ENCODE results near the gene HSF5. TPM values are rescaled to one million over a fixed set of nuclear protein-coding genes. Genes with fewer than 3 reads are reported as not detected.

The HSF5 gene
- total and polyA plus RNA-seq, 2 donors (not counting 3 experiments of a cell fraction or from before 2014, with no cell fraction given) = 0.03 TPM; not detected in 1

DNA sequence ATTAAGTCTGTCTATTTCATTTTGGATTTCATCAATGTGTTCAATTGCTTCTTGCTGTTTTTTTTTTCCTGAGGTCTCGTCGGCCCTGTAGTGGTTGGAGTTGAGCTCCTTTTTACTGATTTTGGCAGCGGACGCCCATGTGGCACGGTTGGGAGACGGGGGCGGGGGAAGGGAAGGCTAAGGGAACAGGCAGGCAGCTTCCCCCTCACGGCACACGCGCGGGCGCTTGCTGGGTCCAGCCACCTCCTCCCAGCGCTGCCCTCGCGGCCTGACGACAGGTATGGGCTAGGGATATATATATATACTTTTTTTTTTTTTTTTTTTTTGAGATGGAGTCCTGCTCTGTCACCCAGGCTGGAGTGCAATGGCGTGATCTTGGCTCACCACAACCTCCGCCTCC, 11.4 kb downstream of the HSF5 start:
- H3K9me1 ChIP-seq (replicated peaks; ENCODE audit: control insufficient read depth, extremely low read depth, insufficient read depth, low read length) = no peaks in the 10 kb centered on the region
- no peak overlapping the region for H3K9ac ChIP-seq (replicated peaks; ENCODE audit: extremely low read depth, insufficient read depth, low read length)
- H3K4me3 ChIP-seq (replicated peaks in 1 of 3; ENCODE audit: insufficient read depth in 1 of 3, low read depth in 1 of 3, low read length in 3 of 3) = no peak overlapping the region
- H4K20me1 ChIP-seq (replicated peaks; ENCODE audit: control insufficient read depth, extremely low read depth, insufficient read depth, low read length) = no peaks in the 10 kb centered on the region
- H3K27me3 ChIP-seq (ENCODE audit: control insufficient read depth in 2 of 2, insufficient read depth in 2 of 2, low read length in 2 of 2) = peaks cover 0 to 2% of the 10 kb centered on the region in 2 experiments
- no peak for FAIRE-seq
- H3K9me3 ChIP-seq (replicated peaks; ENCODE audit: control insufficient read depth, insufficient read depth, low read length) = no peaks in the 10 kb centered on the region
- ChIA-PET POLR2A (interaction anchor here (0.7 kb wide), 1 partner anchor 97 kb away, joined by 3 read pairs; no protein-coding TSS in a partner anchor), CTCF (interaction anchor here (0.5 kb wide), 1 partner anchor 43 kb away, joined by 3 read pairs; no protein-coding TSS in a partner anchor)
- no peaks in the 10 kb centered on the region for H3K79me2 ChIP-seq (ENCODE audit: control insufficient read depth, insufficient read depth, low read length)
- TF ChIP-seq MYC (IDR thresholded peaks at IDR 0.05; ENCODE audit: low read depth, low read length) (no peak), JUN (IDR thresholded peaks at IDR 0.05; ENCODE audit: borderline replicate concordance, insufficient read depth, insufficient read length, low read depth) (no peak), FOS (IDR thresholded peaks at IDR 0.05; ENCODE audit: borderline replicate concordance, insufficient read depth, low read length) (no peak), POLR2A (IDR thresholded peaks at IDR 0.05; ENCODE audit: low read depth, low read length) (no peak), EZH2 (IDR thresholded peaks at IDR 0.05; ENCODE audit: borderline replicate concordance, low read depth, low read length, severe bottlenecking) (no peak), GATA2 (IDR thresholded peaks at IDR 0.05; ENCODE audit: insufficient read depth, insufficient read length, low read depth, low read length) (no peak), POLR2AphosphoS5 (IDR thresholded peaks at IDR 0.05; ENCODE audit: insufficient read depth, low read depth, low read length) (no peak)
- no peaks in the 10 kb centered on the region for H3K36me3 ChIP-seq (ENCODE audit: control insufficient read depth in 2 of 2, extremely low read depth in 1 of 2, insufficient read depth in 2 of 2, low read length in 2 of 2)
- H3K4me2 ChIP-seq (ENCODE audit: insufficient read depth, low read length) = no peak overlapping the region
- no peaks in the 10 kb centered on the region for H3K4me1 ChIP-seq (ENCODE audit: control insufficient read depth, extremely low read depth, insufficient read depth, low read length)
- BruUV-seq (replicated peaks) = no TSS peak
- dilution Hi-C loops (cut with MboI; ENCODE audit: extremely low pct_ligation_motif_present, low sequenced_read_pairs) (no loop called here), intact Hi-C loops (cut with micrococcal nuclease) (no loop called here)
- H2AFZ ChIP-seq (ENCODE audit: low read depth, low read length) = no peak overlapping the region
- no peak for DNase-seq (ENCODE audit: low read depth, low spot score)
- H3K27ac ChIP-seq (ENCODE audit: insufficient read depth, low read depth, low read length) = no peak overlapping the region

GRCh38 chr17:58475985-58476384, 12.2 kb downstream of the HSF5 start:
- Histone ChIP-seq H3K9ac (replicated peaks; ENCODE audit: extremely low read depth, insufficient read depth, low read length) (no peak overlapping the region), H3K4me1 (ENCODE audit: control insufficient read depth, extremely low read depth, insufficient read depth, low read length) (no peaks in the 10 kb centered on the region), H3K9me3 (replicated peaks; ENCODE audit: control insufficient read depth, insufficient read depth, low read length) (no peaks in the 10 kb centered on the region), H3K4me2 (ENCODE audit: insufficient read depth, low read length) (no peak overlapping the region), H3K4me3 (replicated peaks in 1 of 3; ENCODE audit: insufficient read depth in 1 of 3, low read depth in 1 of 3, low read length in 3 of 3) (no peak overlapping the region), H3K9me1 (replicated peaks; ENCODE audit: control insufficient read depth, extremely low read depth, insufficient read depth, low read length) (no peaks in the 10 kb centered on the region), H4K20me1 (replicated peaks; ENCODE audit: control insufficient read depth, extremely low read depth, insufficient read depth, low read length) (no peaks in the 10 kb centered on the region), H3K27me3 (ENCODE audit: control insufficient read depth in 2 of 2, insufficient read depth in 2 of 2, low read length in 2 of 2) (peaks cover 0 to 2% of the 10 kb centered on the region in 2 experiments), H3K79me2 (ENCODE audit: control insufficient read depth, insufficient read depth, low read length) (no peaks in the 10 kb centered on the region), H3K36me3 (ENCODE audit: control insufficient read depth in 2 of 2, extremely low read depth in 1 of 2, insufficient read depth in 2 of 2, low read length in 2 of 2) (no peaks in the 10 kb centered on the region), H2AFZ (ENCODE audit: low read depth, low read length) (no peak overlapping the region), H3K27ac (ENCODE audit: insufficient read depth, low read depth, low read length) (no peak overlapping the region)
- intact Hi-C loops (cut with micrococcal nuclease) (no loop called here), dilution Hi-C loops (cut with MboI; ENCODE audit: extremely low pct_ligation_motif_present, low sequenced_read_pairs) (no loop called here)
- BruUV-seq (replicated peaks) = no TSS peak
- ChIA-PET CTCF (no interaction called here), POLR2A (no interaction called here)
- no peak for FAIRE-seq
- no peak for DNase-seq (ENCODE audit: low read depth, low spot score)
- no peak for TF ChIP-seq POLR2AphosphoS5 (IDR thresholded peaks at IDR 0.05; ENCODE audit: insufficient read depth, low read depth, low read length)
- TF ChIP-seq POLR2A (IDR thresholded peaks at IDR 0.05; ENCODE audit: low read depth, low read length) = no peak
- TF ChIP-seq FOS (IDR thresholded peaks at IDR 0.05; ENCODE audit: borderline replicate concordance, insufficient read depth, low read length) = no peak
- no peak for TF ChIP-seq EZH2 (IDR thresholded peaks at IDR 0.05; ENCODE audit: borderline replicate concordance, low read depth, low read length, severe bottlenecking)
- no peak for TF ChIP-seq MYC (IDR thresholded peaks at IDR 0.05; ENCODE audit: low read depth, low read length)
- no peak for TF ChIP-seq JUN (IDR thresholded peaks at IDR 0.05; ENCODE audit: borderline replicate concordance, insufficient read depth, insufficient read length, low read depth)
- TF ChIP-seq, protein P1, sequence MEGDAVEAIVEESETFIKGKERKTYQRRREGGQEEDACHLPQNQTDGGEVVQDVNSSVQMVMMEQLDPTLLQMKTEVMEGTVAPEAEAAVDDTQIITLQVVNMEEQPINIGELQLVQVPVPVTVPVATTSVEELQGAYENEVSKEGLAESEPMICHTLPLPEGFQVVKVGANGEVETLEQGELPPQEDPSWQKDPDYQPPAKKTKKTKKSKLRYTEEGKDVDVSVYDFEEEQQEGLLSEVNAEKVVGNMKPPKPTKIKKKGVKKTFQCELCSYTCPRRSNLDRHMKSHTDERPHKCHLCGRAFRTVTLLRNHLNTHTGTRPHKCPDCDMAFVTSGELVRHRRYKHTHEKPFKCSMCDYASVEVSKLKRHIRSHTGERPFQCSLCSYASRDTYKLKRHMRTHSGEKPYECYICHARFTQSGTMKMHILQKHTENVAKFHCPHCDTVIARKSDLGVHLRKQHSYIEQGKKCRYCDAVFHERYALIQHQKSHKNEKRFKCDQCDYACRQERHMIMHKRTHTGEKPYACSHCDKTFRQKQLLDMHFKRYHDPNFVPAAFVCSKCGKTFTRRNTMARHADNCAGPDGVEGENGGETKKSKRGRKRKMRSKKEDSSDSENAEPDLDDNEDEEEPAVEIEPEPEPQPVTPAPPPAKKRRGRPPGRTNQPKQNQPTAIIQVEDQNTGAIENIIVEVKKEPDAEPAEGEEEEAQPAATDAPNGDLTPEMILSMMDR (IDR thresholded peaks at IDR 0.05; ENCODE audit: extremely low read depth in 1 of 2, insufficient read depth in 1 of 2, low read depth in 1 of 2, low read length in 2 of 2) = no peak
- TF ChIP-seq, protein P2, sequence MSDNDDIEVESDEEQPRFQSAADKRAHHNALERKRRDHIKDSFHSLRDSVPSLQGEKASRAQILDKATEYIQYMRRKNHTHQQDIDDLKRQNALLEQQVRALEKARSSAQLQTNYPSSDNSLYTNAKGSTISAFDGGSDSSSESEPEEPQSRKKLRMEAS (IDR thresholded peaks at IDR 0.05; ENCODE audit: insufficient read depth, insufficient read length) = no peak
- TF ChIP-seq GATA2 (IDR thresholded peaks at IDR 0.05; ENCODE audit: insufficient read depth, insufficient read length, low read depth, low read length) = no peak
